CD4-positive, alpha-beta T cell treated with Interleukin-2 at 100 ng/mL for 4 hours (primary cell): ENCODE data around the gene MFSD8.
"Not testable (repeated sequence)": the region's sequence is repeated elsewhere in the genome, so short reads cannot be mapped to it uniquely, and the experiment has no call there.

Experiments
- DNase-seq: peaks from one replicate; pipeline ENCODE4 v3.0.0-alpha.2; 2020; ENCODE audit warnings: low spot score

MFSD8 gene

DNA sequence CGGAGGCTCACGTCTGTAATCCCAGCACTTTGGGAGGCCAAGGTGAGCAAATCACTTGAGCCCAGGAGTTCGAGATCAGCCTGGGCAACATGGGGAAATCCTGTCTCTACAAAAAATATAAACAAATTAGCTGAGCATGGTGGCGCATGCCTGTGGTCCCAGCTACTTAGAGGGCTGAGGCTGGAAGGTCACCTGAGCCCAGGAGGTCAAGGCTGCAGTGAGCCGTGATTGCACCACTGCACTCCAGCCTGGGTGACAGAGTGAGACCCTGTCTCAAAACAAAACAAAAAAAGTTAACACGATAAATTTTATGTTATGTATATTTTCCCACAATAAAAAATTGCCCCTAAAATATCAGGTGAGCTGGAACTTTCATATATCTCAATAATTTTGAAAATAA, 33.1 kb downstream of the MFSD8 start:
- DNase-seq: not testable (repeated sequence)

DNA sequence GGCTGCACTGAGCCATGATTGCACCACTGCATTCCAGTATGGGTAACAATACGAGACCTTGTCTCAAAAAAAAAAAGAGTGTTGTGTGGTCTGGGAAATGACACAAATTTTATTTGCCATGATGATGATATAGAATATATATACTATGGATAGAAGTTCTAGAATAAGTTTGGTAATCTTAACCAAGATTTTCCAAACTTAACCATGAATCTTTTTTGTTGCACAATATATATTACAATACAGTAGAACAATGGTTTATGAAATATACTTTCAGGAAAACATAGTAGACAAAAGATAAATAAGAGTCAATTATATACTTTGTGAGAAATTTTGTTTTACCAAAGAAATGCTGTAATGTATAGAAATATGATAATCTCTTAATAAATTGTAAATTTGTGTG, 34.8 kb downstream of the MFSD8 start:
- no peak for DNase-seq

DNA sequence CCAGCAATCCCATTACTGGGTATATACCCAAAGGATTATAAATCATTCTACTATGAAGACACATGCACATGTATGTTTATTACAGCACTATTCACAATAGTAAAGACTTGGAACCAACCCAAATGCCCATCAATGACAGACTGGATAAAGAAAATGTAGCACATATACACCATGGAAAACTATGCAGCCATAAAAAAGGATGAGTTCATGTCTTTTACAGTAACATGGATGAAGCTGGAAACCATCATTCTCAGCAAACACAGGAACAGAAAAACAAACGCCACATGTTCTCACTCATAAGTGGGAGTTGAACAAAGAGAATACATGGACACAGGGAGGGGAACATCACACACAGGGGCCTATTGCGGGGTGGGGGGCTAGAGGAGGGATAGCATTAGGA, 39.3 kb downstream of the MFSD8 start:
- not testable (repeated sequence) for DNase-seq

- no peak for DNase-seq
Observed at GRCh38 chr4:127922226-127922625, 42.7 kb downstream of the MFSD8 start.

DNA sequence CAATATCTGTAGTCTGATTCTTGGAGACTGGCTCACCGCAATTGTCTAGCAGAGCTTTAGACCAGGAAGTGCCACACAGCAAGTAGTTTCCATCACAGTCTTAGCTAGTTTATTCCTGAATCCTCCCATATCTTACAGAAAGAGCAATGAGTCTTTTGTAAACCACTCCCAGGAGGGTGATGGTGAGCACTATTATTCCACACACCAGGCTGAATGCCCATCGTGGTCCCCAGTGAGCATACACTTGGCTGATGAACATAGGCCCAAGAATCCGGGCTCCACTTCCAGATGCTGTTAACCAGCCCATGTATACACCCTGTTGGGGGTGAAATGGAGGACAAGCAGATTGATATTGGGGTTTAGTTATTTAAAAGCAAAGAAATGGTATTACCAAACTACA, 44.5 kb downstream of the MFSD8 start:
- DNase-seq: no peak

- DNase-seq: no peak
Observed at GRCh38 chr4:127917151-127917550, 47.8 kb downstream of the MFSD8 start.

GRCh38 chr4:127916512-127916911, 48.5 kb downstream of the MFSD8 start:
- no peak for DNase-seq

DNA sequence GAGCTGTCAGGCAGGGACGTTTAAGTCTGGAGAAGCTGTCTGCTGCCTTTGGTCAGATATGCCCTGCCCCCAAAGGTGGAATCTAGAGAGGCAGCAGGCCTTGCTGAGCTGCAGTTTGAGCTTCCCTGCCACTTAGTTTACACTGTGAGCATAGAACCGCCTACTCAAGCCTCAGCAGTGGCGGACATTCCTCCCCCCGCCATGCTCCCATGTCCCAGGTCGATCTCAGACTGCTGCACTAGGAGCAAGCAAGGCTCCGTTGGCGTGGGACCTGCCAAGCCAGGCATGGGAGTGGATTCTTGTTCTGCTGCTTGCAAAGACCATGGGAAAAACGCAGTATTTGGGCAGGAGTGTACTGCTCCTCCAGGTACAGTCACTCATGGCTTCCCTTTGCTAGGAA, 59.9 kb downstream of the MFSD8 start:
- no peak for DNase-seq

- not testable (repeated sequence) for DNase-seq
Observed at GRCh38 chr4:127899682-127900081, 65.3 kb downstream of the MFSD8 start.

DNA sequence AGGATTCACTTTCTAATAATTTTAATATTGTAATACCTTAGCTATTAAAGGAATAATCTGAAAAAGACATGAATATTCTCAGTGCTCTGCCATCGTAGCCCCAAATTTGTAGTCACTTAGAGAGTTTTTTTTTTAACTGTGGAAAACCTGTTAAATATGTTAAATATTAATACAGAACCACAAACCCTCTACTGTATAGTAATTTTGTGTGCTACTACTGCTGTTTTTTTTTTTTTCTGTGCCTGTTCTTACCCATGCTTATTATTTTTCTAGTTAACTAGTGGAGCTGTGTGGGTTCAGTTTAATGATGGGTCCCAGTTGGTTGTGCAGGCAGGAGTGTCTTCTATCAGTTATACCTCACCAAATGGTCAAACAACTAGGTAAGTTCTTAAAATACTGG, 68.4 kb downstream of the MFSD8 start:
- no peak for DNase-seq

DNA sequence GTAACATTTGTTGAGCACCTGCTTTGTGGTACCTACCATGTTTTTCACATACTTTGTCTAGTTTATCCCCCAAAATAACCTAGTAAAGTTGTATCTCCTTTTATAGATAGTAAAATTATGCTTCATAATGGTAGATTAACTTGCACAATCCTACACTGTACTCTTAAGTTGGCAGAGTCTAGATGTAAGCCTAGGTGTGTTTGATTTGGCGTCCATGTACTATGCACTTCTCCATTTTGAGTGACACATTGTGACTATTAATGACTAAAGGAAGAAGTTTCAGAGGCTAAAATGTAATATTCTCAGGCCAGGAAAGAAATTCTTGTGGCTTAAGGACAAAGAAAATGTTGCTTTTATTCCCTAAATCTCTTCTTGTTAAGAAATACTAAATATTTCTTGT, 68.9 kb downstream of the MFSD8 start:
- DNase-seq: no peak

- no peak for DNase-seq
Observed at GRCh38 chr4:127889903-127890302, 75.1 kb downstream of the MFSD8 start.

- DNase-seq: no peak
Observed at GRCh38 chr4:127888559-127888958, 76.4 kb downstream of the MFSD8 start.

GRCh38 chr4:127881563-127881864, 83.5 kb downstream of the MFSD8 start:
- no peak for DNase-seq

DNA sequence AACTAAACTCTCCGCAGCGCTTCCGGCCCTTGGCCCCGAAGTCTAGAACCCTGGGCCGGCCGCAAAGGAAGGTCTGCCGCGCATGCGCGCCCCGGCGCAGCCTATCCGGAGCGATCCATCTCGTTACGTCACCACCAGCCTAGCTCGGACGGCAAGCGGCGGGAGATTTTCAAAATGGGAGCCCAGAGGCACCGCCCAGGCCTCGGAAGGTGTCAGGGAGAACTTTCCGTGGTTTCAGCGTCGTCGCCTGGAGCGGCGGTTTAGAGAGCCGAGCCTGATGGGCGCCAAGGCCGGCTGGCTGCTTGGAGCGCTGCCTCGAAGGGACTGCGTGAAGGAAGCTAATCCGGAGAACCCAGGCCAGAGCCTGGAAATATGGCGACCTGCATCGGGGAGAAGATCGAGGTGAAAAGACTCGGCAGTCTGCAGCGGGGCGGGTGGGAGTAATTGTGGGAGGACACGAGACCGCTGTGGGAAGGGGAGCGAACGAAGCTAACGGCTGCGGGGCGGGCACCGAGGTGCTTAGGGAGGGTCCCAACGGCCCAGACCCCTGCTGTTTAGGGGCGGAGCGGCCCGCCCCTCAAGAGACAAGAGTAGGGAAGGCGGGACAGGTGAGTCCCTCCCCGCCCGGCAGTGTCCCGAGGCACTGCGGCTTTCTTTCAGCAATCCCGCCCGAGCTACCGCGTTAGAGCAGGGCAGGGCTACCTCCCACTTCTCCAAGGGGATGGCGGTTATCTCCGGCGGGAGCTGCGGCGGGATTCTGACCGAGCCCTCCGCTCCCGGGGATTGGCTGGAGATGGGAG, 84.0 kb downstream of the MFSD8 start, which contains the start of gene PLK4:
TSS of gene PLK4 (plus strand) at position 131 of the 800 bp plus-strand sequence. CDS start at position 373, 242 bp downstream.
- peak; percentile 96 for DNase-seq

DNA sequence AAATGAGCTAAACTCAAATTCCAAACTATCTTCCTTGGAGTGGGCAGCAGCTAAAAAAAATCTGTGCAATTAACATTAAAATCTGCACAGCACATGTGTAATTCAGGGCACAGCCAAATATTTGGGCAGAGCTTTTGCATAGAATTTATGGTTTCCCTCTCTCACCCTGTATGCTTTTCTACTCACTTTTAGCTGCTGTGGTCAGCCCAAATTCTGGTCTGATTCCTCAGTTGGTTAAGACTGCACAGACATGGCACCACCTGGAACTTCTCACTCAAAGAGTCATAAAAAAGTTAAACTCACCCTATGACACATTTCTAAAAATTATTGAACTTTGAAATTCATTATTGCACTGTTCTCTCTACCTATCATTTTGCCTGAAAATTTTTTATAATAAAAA, 89.2 kb downstream of the MFSD8 start:
- DNase-seq: no peak

DNA sequence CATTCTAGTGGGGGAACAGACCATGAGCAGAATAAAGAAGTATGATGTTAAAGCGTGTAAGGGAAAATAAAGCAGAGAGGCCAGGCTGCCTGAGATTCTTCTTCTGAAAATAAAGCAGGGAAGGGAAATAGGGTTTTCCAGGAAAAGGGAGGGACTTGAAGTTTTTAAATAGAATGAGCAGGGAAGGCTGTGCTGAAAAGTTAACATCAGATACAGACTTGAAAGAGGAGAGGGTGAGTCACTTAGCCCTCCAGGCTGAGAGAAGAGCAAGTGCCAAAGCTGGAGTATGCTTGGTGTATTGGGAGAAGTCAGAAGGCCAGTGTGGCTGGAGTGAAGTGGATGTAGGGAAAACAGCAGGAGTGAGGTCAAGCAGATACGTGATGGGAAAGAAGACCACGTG, 94.3 kb downstream of the MFSD8 start:
- DNase-seq: no peak

GRCh38 chr4:127870281-127870680, 94.7 kb downstream of the MFSD8 start:
- no peak for DNase-seq

DNA sequence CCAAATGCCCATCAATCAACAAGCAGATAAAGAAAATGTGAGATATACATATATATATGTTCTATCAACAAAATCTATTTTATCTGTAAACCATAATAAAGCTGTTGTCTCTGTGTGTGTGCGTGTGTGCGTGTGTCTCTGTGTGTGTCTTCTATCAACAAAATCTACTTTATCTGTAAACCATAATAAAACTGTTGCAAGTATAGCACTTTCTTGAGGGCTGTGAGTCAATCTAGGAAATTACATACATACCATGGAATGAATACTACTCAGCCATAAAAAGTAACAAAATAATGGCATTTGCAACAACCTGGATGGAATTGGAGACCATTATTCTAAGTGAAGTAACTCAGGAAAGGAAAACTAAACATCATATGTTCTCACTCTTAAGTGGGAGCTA, 96.8 kb downstream of the MFSD8 start:
- DNase-seq: no peak
